Coronary artery (tissue), 2 donors: Measurements from ENCODE around the gene WNK4.

ENCODE experiments used
- DNase-seq: peaks from one replicate; pipeline ENCODE4 v3.0.0-alpha.2; 2017; ENCODE audit warnings: low spot score
- H3K27ac ChIP-seq, 2 donors: fragments of 200-600 bp; sonication (generic); one replicate each; pipeline ENCODE4 v1.5.1; 2016 to 2019
- H3K4me3 ChIP-seq: fragments of 200-600 bp; sonication (generic); 2 replicates; pipeline ENCODE4 v1.5.1; 2016; ENCODE audit warnings: mild to moderate bottlenecking, moderate library complexity
- CTCF ChIP-seq: fragments of 200-600 bp; sonication (generic); IDR thresholded peaks from one replicate; pipeline ENCODE4 v1.5.1; 2019; ENCODE audit warnings: antibody characterized with exemption

Gene WNK4

GRCh38 chr17:42791948-42792347 is 11.5 kb downstream of the WNK4 start:
- TF ChIP-seq CTCF, result no peak
- no peak overlapping the region for H3K4me3 ChIP-seq
- H3K27ac ChIP-seq, result no peak overlapping the region
- DNase-seq, result no peak

GRCh38 chr17:42792545-42792944 is 12.1 kb downstream of the WNK4 start:
- DNase-seq, result no peak
- H3K4me3 ChIP-seq, result no peak overlapping the region
- no peak overlapping the region for H3K27ac ChIP-seq
- no peak for TF ChIP-seq CTCF

GRCh38 chr17:42795061-42795460 is 14.7 kb downstream of the WNK4 start:
- Histone ChIP-seq H3K4me3 (no peak overlapping the region), H3K27ac (no peak overlapping the region)
- TF ChIP-seq CTCF, result no peak
- peak; percentile 38 for DNase-seq

GRCh38 chr17:42795465-42795864 is 15.1 kb downstream of the WNK4 start:
- H3K4me3 ChIP-seq, result no peak overlapping the region
- DNase-seq, result no peak
- no peak overlapping the region for H3K27ac ChIP-seq
- TF ChIP-seq CTCF, result no peak

- DNase-seq, result peak; percentile 17
- H3K27ac ChIP-seq, result no peak overlapping the region
- no peak for TF ChIP-seq CTCF
- no peak overlapping the region for H3K4me3 ChIP-seq
These were observed 15.8 kb downstream of the WNK4 start for GRCh38 chr17:42796066-42796758.

GRCh38 chr17:42797067-42798007 is 16.9 kb downstream of the WNK4 start:
- TF ChIP-seq CTCF, result no peak
- no peak for DNase-seq
- Histone ChIP-seq H3K4me3 (peak overlapping the region; percentile 94), H3K27ac (no peak overlapping the region)
